ENCODE results near the gene GJD3.
A peak's percentile ranks its signal among the peaks of the same experiment; 100 is the strongest.

The GJD3 gene

DNA sequence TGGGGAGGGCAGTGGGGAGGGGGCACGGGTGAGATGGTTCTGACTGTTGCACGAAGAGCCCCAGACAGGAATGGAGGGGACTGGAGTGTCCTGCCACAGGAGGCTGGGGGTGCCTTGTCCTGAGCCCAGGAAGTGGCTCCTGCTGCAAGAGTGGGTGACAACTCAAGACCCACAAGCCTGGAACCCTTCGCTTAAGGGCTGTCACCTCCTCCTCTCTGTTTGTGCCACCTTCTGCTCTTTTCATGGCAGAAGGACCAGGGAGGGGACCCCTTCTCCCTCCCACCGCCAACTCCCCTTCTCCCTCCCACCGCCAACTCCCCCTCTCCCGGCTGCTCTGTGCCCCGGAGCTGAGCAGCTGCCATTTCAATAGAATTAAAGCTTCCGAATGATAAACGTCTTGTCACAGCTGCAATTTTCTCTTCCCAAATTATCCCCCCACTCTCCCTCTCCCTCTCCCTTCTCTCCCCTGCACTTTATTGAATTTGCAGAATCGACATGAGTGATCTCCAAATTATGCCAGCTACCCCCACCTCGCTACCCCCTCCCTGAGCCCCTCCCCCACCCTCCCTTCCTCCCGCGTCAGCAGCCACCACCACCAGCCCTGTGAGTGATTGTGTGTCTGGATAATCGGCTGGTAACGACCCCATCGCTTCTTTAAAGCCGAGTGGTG lies 13.7 kb downstream of the GJD3 start:
- DNase-seq = peak; percentile 31

DNA sequence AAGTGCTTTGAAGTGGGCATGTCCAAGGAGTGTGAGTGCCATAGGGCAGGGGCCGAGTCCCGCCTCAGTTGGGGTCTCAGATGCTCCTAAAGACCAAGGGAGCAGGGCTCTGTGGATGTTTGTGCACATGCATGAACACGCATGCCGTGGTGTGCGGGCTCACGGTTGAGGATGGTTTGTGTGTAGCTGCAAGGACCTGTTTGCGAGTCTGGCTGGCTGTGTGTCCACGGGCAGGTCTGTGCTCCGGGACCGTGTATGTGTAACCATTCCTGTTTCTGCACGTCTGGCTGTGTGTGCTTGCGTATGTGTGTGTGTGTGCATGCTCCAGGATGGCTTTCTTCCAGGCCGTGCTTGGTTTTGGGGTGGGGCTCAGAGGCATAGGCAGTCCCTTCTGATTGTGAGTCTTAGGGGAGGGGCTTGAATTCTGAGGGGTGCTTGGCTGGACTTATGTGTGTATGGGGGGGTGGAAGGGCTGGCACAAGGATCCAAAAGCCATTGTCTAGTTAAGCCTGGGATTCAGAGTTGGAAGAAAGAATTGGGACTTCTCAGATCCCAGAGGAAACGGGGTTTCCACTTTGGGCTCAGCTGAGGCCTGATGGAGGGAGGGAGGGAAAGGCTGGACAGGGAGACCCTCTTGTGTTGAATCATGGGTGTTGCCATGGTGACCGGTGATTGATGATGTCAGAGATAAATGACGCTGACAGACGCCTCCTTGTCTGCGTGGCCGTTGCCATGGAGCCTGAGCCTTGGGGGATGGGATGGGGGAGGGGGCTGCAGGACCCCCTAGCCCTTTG lies 14.4 kb downstream of the GJD3 start:
- no peak for DNase-seq

DNA sequence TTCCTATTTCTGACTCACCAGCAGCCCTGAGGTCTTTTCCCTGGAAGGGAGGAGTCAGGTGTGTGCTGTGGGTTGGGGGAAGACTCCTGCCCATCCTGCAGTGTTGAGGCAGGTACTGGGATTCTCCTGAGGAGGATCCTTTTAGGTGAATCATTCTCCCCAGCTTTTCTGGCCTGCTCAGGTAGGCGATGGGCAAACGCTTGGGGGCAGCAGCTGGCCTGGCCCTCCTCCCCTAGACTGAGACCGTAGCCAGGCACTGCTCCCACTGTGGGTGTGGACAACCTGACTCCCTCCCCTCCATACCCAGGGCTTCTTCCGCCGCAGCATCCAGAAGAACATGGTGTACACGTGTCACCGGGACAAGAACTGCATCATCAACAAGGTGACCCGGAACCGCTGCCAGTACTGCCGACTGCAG lies 15.1 kb downstream of the GJD3 start:
- no peak for DNase-seq

DNA sequence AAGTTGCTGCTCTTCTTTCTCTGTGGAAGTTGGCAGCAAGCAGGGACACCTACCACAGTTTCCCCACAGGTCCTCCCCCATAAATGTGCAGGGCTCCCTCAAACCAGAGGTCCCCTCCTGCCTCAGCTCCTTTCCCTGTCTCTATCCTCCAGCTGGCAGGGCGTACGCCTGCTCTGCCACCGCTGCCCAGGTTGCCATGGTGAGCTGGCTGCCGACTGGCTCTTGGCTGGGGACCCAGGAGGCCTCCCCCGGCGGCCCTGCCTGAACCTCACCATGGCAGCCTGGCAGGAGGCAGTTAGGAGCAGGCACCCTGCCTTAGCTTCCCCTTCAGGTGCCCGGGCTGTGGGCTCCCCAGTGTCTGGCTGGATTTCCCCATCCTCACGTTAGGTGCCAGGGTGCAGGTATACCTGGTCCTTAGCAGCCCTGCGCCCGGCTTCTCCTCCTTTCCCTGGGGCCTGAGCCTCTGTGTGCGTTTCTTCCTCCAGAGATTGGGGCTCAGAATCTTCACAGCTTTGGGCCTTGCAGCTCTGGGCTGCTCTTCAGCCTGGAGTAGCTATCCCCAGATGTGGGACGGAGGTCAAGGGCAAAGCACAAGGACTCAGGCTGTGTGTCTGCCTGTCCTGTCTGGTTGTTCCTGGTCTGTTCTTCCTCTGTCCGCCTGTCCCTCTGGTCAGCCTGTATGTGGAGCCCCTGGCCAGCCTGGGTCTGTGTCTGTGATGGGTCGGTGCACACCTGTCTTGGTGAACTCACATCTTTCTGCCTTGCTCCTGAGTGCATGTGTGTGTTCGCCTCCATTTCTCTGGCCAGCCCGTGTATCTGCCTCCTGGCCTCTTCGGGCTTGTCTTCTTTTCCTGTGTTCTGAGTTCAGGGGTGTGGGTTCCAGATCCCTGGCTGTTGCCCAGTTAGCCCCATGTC lies 15.7 kb downstream of the GJD3 start:
- peak; percentile 51 for DNase-seq

- no peak for DNase-seq
These were observed 16.4 kb downstream of the GJD3 start for GRCh38 chr17:40348136-40348504.

- DNase-seq = no peak
These were observed 17.0 kb downstream of the GJD3 start for GRCh38 chr17:40347319-40348135.

- no peak for DNase-seq
These were observed 17.8 kb downstream of the GJD3 start for GRCh38 chr17:40346765-40347158.

DNA sequence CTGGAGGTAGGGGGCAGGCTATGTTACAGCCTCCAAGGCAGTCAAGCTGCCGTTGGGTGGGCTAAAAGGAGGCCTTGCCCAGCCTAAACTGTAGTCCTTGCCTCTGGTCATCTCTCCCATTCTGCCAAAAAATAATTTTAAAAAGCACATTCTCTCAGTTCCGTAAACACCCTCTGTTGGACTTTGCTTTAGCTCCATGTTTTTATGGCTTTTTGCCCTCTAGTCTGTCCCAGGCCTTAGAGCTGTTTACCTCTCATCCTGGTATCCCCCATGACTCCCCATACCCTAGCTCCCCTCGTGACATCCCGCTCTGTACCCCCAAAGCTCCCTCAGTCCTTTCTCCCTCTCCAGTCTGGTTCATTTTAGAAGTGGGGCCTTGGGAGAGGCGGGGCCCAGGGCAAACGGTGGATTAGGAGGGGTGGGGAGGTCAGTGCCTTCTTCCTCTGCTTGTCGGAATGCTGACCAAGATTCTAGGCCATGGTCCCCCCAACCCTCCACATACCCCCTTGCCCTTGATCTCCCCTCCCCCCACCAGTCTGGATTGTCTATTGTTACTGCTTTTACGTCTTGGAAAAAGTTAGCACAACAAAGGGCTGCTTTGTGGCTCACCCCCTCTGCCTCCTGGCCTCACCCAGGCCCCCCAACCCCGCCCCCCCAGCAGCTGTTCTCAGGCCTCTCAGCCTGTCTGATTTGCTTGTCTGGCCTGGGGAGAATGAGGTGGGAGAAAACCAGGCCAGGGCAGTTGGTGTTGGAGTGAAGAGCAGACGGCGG lies 18.4 kb downstream of the GJD3 start:
- DNase-seq = no peak

- DNase-seq = peak; percentile 53
These were observed 19.2 kb downstream of the GJD3 start for GRCh38 chr17:40345161-40345993.

GRCh38 chr17:40344421-40345160 lies 19.9 kb downstream of the GJD3 start:
- no peak for DNase-seq

GRCh38 chr17:40343219-40344119 lies 21.1 kb downstream of the GJD3 start:
- peak; percentile 70 for DNase-seq

GRCh38 chr17:40342504-40343218 lies 21.9 kb downstream of the GJD3 start:
- no peak for DNase-seq

- no peak for DNase-seq
These were observed 22.6 kb downstream of the GJD3 start for GRCh38 chr17:40341808-40342503.

- DNase-seq = no peak
These were observed 23.4 kb downstream of the GJD3 start for GRCh38 chr17:40340880-40341807.

DNA sequence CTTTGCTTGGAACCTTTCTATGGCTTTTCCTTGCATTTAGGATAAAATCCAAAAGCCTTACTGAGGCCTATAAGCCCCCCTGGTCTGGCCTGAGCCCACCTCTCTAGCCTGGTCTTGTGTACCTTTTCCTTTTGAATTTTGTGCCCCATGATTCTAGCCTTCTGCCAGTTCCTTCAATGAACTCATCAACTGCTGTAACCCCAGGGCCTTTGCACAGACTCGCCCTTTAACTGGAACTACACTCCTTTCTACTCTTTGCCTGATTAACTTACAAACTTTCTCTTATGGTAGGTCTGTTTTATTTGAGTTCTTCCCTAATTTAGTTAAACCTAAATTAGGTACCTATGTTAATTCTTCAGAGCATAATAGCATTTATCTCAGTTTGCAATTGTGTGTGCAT lies 24.2 kb downstream of the GJD3 start:
- no peak for DNase-seq

DNA sequence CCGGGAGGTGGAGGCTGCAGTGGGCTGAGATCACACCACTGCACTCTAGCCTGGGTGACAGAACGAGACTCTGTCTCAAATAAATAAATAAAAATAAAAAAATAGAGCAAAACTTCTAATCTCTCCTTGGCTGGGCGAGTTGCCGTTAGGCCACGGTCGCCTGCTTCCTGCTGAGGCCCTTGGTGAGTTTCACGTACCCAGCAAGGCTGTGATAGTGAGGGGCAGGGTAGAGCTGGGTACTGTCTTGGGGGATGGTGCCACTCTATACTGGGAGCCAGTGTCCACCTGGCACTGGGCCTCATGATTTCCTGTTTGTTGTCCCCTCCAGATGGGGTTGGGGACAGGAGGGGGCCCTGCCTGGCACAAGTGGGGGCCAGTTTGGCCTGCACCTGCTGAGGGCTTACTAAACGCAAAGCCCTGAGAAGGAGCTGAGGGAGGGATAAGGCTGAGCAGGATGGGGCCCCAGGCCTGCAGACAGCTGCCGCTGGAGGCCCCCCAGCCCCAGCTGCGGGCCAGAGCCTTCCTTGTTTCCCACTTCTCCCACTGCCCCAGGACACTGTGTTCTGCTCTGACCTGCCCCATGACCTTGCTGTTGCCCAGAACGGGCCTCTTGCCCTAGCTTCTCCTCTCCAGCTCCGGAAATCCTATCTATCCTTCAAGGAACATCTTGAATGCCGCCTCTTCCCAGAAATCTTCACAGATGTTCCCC lies 25.4 kb downstream of the GJD3 start:
- no peak for DNase-seq

Data from NCI-H2171 (cell line).